ENCODE data around the gene BACH2. TPM values are rescaled to one million over a fixed set of nuclear protein-coding genes. Genes with fewer than 3 reads are reported as not detected.
"Not testable (repeated sequence)": the region's sequence is repeated elsewhere in the genome, so short reads cannot be mapped to it uniquely, and the experiment has no call there.

Gene BACH2
- total RNA-seq, 2 experiments from 2014 or later, result 157 to 170 TPM

DNA sequence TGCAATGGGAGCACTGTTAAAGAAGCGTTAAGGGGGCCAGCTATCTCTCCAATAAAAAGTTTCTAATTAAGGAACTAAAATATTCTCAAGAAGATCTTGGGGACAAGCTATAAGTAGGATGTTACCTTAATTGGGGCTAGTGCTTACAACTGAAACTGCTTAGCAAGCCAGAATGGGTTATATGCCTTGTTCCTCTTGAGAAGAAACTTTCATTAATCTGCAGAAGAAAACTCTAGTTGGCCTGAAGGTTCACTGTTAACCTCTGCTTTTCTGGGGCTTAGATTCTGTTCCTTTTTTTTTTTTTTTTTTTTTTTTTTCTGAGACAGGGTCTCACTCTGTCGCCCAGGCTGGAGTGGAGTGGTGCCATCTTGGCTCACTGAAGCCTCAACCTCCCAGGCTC, 82.2 kb downstream of the BACH2 start:
- no peak for ATAC-seq (ENCODE audit: poor library complexity)
- TF ChIP-seq, protein P1, sequence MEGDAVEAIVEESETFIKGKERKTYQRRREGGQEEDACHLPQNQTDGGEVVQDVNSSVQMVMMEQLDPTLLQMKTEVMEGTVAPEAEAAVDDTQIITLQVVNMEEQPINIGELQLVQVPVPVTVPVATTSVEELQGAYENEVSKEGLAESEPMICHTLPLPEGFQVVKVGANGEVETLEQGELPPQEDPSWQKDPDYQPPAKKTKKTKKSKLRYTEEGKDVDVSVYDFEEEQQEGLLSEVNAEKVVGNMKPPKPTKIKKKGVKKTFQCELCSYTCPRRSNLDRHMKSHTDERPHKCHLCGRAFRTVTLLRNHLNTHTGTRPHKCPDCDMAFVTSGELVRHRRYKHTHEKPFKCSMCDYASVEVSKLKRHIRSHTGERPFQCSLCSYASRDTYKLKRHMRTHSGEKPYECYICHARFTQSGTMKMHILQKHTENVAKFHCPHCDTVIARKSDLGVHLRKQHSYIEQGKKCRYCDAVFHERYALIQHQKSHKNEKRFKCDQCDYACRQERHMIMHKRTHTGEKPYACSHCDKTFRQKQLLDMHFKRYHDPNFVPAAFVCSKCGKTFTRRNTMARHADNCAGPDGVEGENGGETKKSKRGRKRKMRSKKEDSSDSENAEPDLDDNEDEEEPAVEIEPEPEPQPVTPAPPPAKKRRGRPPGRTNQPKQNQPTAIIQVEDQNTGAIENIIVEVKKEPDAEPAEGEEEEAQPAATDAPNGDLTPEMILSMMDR (IDR thresholded peaks at IDR 0.05), result no peak
- Histone ChIP-seq H3K4me3 (ENCODE audit: low read length) (no peak overlapping the region), H3K27me3 (ENCODE audit: control insufficient read depth in 1 of 2, insufficient read depth in 2 of 2, low read length in 2 of 2) (no peaks in the 10 kb centered on the region), H3K36me3 (ENCODE audit: insufficient read depth, low read length) (no peaks in the 10 kb centered on the region), H3K9me3 (ENCODE audit: control insufficient read depth in 1 of 2, insufficient read depth in 1 of 2, low read length in 2 of 2) (no peaks in the 10 kb centered on the region), H3K27ac (ENCODE audit: low read depth in 1 of 2, low read length in 2 of 2) (peak overlapping the region in 1 of 2 donors; percentile 15), H3K4me1 (ENCODE audit: insufficient read depth, low read length) (peaks cover 60% of the 10 kb centered on the region)
- Mint-ChIP-seq H3K9me3 (no peaks in the 10 kb centered on the region), H3K36me3 (ENCODE audit: low read depth) (peaks cover 6% of the 10 kb centered on the region), H3K4me3 (no peak overlapping the region), H3K27me3 (no peaks in the 10 kb centered on the region), H3K27ac (no peak overlapping the region), H3K4me1 (ENCODE audit: low read depth) (peaks cover 49% of the 10 kb centered on the region)
- ChIA-PET POLR2A (interaction anchor here (1.5 to 3.2 kb wide), 3 partner anchors 30 to 81 kb away, joined by 5 to 9 read pairs (median 9); no protein-coding TSS in a partner anchor), CTCF (interaction anchor here (0.6 kb wide), 1 partner anchor 274 kb away, joined by 3 read pairs; no protein-coding TSS in a partner anchor)
- intact Hi-C loops (cut with DNase I, micrococcal nuclease), result loop anchor here in 1 of 2 experiments (5.0 kb wide), 2 partner anchors 78 to 263 kb away; no protein-coding TSS in a partner anchor
- DNase-seq, result no peak

DNA sequence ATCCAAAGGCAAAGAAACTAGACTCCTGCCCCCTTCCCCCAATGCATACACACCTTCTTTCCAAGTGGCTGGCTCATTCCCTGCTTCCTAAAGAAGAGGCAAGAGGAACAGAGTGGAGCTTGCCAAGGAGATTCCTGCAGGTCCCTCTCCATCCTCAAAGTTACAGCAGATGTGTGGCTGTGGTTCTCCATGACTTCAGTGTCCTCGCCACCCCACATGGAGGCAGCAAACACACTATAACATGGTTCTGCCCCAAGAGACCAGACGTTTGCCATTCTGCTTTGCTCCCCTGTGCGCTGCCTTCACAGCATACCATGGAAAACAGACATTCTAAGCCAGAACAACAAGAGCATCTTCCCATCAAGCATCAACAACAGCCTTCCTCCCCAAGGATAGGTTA, 84.4 kb downstream of the BACH2 start:
- H3K27ac Mint-ChIP-seq, result no peak overlapping the region
- H3K9me3 Mint-ChIP-seq, result no peaks in the 10 kb centered on the region
- Histone ChIP-seq H3K9me3 (ENCODE audit: control insufficient read depth in 1 of 2, insufficient read depth in 1 of 2, low read length in 2 of 2) (no peaks in the 10 kb centered on the region), H3K36me3 (ENCODE audit: insufficient read depth, low read length) (no peaks in the 10 kb centered on the region), H3K4me1 (ENCODE audit: insufficient read depth, low read length) (peaks cover 45% of the 10 kb centered on the region), H3K27ac (ENCODE audit: low read depth in 1 of 2, low read length in 2 of 2) (peak overlapping the region in 1 of 2 donors; percentile 15), H3K27me3 (ENCODE audit: control insufficient read depth in 1 of 2, insufficient read depth in 2 of 2, low read length in 2 of 2) (no peaks in the 10 kb centered on the region), H3K4me3 (ENCODE audit: low read length) (no peak overlapping the region)
- peak; percentile 47 for ATAC-seq (ENCODE audit: poor library complexity)
- H3K27me3 Mint-ChIP-seq, result no peaks in the 10 kb centered on the region
- H3K36me3 Mint-ChIP-seq (ENCODE audit: low read depth), result peaks cover 21% of the 10 kb centered on the region
- ChIA-PET CTCF (interaction anchor here (0.8 to 1.5 kb wide), 4 partner anchors 8 to 272 kb away, joined by 3 to 5 read pairs (median 4); no protein-coding TSS in a partner anchor), POLR2A (interaction anchor here (0.8 to 1.0 kb wide), 3 partner anchors 13 to 84 kb away, joined by 3 to 5 read pairs (median 4); partner anchors contain the start of gene BACH2)
- TF ChIP-seq, protein P1 (IDR thresholded peaks at IDR 0.05), result no peak
- intact Hi-C loops (cut with DNase I, micrococcal nuclease), result loop anchor here in 1 of 2 experiments (2.0 to 5.0 kb wide), 3 partner anchors 80 to 265 kb away; no protein-coding TSS in a partner anchor
- H3K4me1 Mint-ChIP-seq (ENCODE audit: low read depth), result peaks cover 70% of the 10 kb centered on the region
- peak overlapping the region; percentile 52 for H3K4me3 Mint-ChIP-seq
- DNase-seq, result peak in 8 of 14 experiments; percentile 17 to 68 (median 38)

DNA sequence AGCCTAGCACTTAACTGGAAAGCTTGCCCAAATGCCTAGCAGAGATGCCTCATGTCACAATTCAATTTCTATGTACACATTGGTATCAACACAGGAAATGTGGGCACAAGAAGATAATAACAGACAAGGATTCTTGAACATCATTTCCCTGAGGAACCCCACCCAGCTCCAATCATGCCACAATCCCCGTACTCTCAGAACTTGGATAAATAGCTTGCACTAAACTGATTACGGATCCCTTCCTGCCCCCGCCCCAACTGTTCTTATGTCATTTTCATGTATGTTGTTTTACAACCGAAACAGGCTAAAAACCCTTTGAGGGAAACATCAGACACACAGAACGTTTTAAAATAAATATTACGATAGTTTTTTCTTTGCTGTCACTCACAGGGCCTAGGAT, 87.1 kb downstream of the BACH2 start:
- H3K4me1 Mint-ChIP-seq (ENCODE audit: low read depth), result peaks cover 92% of the 10 kb centered on the region
- peaks cover 14% of the 10 kb centered on the region for H3K36me3 ChIP-seq (ENCODE audit: insufficient read depth, low read length)
- no peaks in the 10 kb centered on the region for H3K27me3 Mint-ChIP-seq
- H3K4me1 ChIP-seq (ENCODE audit: insufficient read depth, low read length), result peaks cover 25% of the 10 kb centered on the region
- H3K27me3 ChIP-seq (ENCODE audit: control insufficient read depth in 1 of 2, insufficient read depth in 2 of 2, low read length in 2 of 2), result no peaks in the 10 kb centered on the region
- intact Hi-C loops (cut with DNase I, micrococcal nuclease), result loop anchor here in 1 of 2 experiments (2.0 kb wide), 1 partner anchor 15 kb away; no protein-coding TSS in a partner anchor
- CTCF ChIA-PET, result interaction anchor here (1.1 kb wide), 1 partner anchor 266 kb away, joined by 5 read pairs; no protein-coding TSS in a partner anchor
- POLR2A ChIA-PET, result interaction anchor here (0.8 to 1.0 kb wide), 2 partner anchors 85 to 270 kb away, joined by 3 to 4 read pairs; no protein-coding TSS in a partner anchor
- H3K9me3 ChIP-seq (ENCODE audit: control insufficient read depth in 1 of 2, insufficient read depth in 1 of 2, low read length in 2 of 2), result no peaks in the 10 kb centered on the region
- H3K4me3 Mint-ChIP-seq, result no peak overlapping the region
- TF ChIP-seq, protein P1 (IDR thresholded peaks at IDR 0.05), result no peak
- H3K36me3 Mint-ChIP-seq (ENCODE audit: low read depth), result peaks cover 37% of the 10 kb centered on the region
- peak; percentile 57 for ATAC-seq (ENCODE audit: poor library complexity)
- no peak overlapping the region for H3K27ac Mint-ChIP-seq
- no peak overlapping the region for H3K27ac ChIP-seq (ENCODE audit: low read depth in 1 of 2, low read length in 2 of 2)
- no peaks in the 10 kb centered on the region for H3K9me3 Mint-ChIP-seq
- no peak overlapping the region for H3K4me3 ChIP-seq (ENCODE audit: low read length)
- DNase-seq, result peak in 2 of 14 experiments; percentile 8 to 12

DNA sequence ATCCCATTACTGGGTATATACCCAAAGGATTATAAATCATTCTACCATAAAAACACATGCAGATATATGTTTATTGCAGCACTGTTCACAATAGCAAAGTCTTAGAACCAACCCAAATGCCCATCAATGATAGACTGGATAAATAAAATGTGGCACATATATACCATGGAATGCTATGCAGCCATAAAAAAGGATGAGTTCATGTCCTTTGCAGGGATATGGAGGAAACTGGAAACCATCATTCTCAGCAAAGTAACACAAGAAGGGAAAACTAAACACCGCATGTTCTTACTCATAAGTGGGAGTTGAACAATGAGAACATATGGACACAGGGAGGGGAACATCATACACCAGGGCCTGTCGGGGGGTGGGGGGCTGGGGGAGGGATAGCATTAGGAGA, 88.0 kb downstream of the BACH2 start:
- intact Hi-C loops (cut with DNase I, micrococcal nuclease), result loop anchor here in 1 of 2 experiments (2.0 kb wide), 1 partner anchor 14 kb away; no protein-coding TSS in a partner anchor
- CTCF ChIA-PET; H3K27me3 Mint-ChIP-seq; H3K4me3 Mint-ChIP-seq; H3K4me3 ChIP-seq (ENCODE audit: low read length); H3K27ac ChIP-seq (ENCODE audit: low read depth in 1 of 2, low read length in 2 of 2); ATAC-seq (ENCODE audit: poor library complexity); H3K9me3 ChIP-seq (ENCODE audit: control insufficient read depth in 1 of 2, insufficient read depth in 1 of 2, low read length in 2 of 2); DNase-seq; H3K27me3 ChIP-seq (ENCODE audit: control insufficient read depth in 1 of 2, insufficient read depth in 2 of 2, low read length in 2 of 2); H3K9me3 Mint-ChIP-seq: not testable (repeated sequence)
- H3K36me3 ChIP-seq (ENCODE audit: insufficient read depth, low read length), result peaks cover 14% of the 10 kb centered on the region
- Mint-ChIP-seq H3K4me1 (ENCODE audit: low read depth) (peaks cover 91% of the 10 kb centered on the region), H3K27ac (peak overlapping the region; percentile 80), H3K36me3 (ENCODE audit: low read depth) (peaks cover 45% of the 10 kb centered on the region)
- H3K4me1 ChIP-seq (ENCODE audit: insufficient read depth, low read length), result peaks cover 25% of the 10 kb centered on the region
- POLR2A ChIA-PET, result interaction anchor here (1.0 kb wide), 1 partner anchor 86 kb away, joined by 4 read pairs; no protein-coding TSS in a partner anchor
